Parathyroid adenoma (tissue), 2 donors: ENCODE results near the gene KDM1B.

Experiments used
- H2AFZ ChIP-seq: fragments of 300-600 bp; sonication (generic); one replicate; pipeline ENCODE4 v1.7.0; 2017; ENCODE audit warnings: antibody characterized with exemption, mild to moderate bottlenecking
- H3K27ac ChIP-seq: fragments of 300-600 bp; sonication (generic); one replicate; pipeline ENCODE4 v1.7.0; 2017
- H3K27me3 ChIP-seq: fragments of 300-600 bp; sonication (generic); one replicate; pipeline ENCODE4 v1.7.0; 2017; ENCODE audit warnings: low read length; ENCODE audit not compliant: control insufficient read depth, insufficient read depth
- H3K36me3 ChIP-seq: fragments of 300-600 bp; sonication (generic); one replicate; pipeline ENCODE4 v1.7.0; 2017; ENCODE audit warnings: low read length; ENCODE audit not compliant: control insufficient read depth, insufficient read depth
- H3K4me1 ChIP-seq: fragments of 300-600 bp; sonication (generic); one replicate; pipeline ENCODE4 v1.7.0; 2017; ENCODE audit warnings: control low read depth
- H3K4me2 ChIP-seq: fragments of 300-600 bp; sonication (generic); one replicate; pipeline ENCODE4 v1.7.0; 2017; ENCODE audit warnings: low read length
- H3K4me3 ChIP-seq: fragments of 300-600 bp; sonication (generic); one replicate; pipeline ENCODE4 v1.7.0; 2017; ENCODE audit warnings: low read depth, low read length
- H3K79me2 ChIP-seq: fragments of 300-600 bp; sonication (generic); one replicate; pipeline ENCODE4 v1.7.0; 2017; ENCODE audit warnings: control low read depth
- H3K9ac ChIP-seq: fragments of 300-600 bp; sonication (generic); one replicate; pipeline ENCODE4 v1.7.0; 2017; ENCODE audit warnings: mild to moderate bottlenecking
- H3K9me3 ChIP-seq: fragments of 300-600 bp; sonication (generic); one replicate; pipeline ENCODE4 v1.7.0; 2017; ENCODE audit warnings: low read length; ENCODE audit not compliant: control insufficient read depth
- TF ChIP-seq, protein P1 (sequence below): fragments of 300-600 bp; sonication (generic); IDR thresholded peaks from one replicate; pipeline ENCODE4 v1.7.0; 2017; ENCODE audit warnings: antibody characterized with exemption, mild to moderate bottlenecking
- donor health status: primary hyperparathyroidism.

KDM1B gene

GRCh38 chr6:18268066-18268465 lies 112.8 kb downstream of the KDM1B start:
- H3K27ac ChIP-seq = no peak overlapping the region
- H3K79me2 ChIP-seq = peaks cover 7% of the 10 kb centered on the region
- no peaks in the 10 kb centered on the region for H3K9me3 ChIP-seq
- H3K27me3 ChIP-seq = no peaks in the 10 kb centered on the region
- TF ChIP-seq, protein P1, sequence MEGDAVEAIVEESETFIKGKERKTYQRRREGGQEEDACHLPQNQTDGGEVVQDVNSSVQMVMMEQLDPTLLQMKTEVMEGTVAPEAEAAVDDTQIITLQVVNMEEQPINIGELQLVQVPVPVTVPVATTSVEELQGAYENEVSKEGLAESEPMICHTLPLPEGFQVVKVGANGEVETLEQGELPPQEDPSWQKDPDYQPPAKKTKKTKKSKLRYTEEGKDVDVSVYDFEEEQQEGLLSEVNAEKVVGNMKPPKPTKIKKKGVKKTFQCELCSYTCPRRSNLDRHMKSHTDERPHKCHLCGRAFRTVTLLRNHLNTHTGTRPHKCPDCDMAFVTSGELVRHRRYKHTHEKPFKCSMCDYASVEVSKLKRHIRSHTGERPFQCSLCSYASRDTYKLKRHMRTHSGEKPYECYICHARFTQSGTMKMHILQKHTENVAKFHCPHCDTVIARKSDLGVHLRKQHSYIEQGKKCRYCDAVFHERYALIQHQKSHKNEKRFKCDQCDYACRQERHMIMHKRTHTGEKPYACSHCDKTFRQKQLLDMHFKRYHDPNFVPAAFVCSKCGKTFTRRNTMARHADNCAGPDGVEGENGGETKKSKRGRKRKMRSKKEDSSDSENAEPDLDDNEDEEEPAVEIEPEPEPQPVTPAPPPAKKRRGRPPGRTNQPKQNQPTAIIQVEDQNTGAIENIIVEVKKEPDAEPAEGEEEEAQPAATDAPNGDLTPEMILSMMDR = no peak
- H3K4me3 ChIP-seq = no peak overlapping the region
- no peak overlapping the region for H2AFZ ChIP-seq
- H3K4me1 ChIP-seq = peaks cover 3% of the 10 kb centered on the region
- no peak overlapping the region for H3K9ac ChIP-seq
- no peaks in the 10 kb centered on the region for H3K36me3 ChIP-seq
- H3K4me2 ChIP-seq = no peak overlapping the region

DNA sequence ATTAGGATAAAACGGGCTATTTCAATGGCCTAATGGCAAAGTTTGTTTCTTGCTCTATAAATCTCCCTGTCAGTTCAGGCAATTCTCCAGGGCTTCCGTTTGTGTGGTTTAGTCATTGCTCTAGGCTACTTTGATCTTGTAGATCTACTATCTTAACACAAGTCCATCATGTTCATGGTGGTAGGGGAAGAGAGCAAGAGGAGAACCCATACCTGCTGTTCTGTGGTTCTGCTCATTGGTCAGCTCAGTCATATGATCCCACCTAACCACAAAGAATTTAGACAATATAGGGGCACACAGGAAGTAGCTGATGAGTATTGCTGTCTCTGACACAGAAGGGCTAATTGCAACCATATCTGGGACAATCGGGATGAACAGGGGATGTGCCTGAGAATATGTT lies 114.0 kb downstream of the KDM1B start:
- no peak overlapping the region for H3K9ac ChIP-seq
- TF ChIP-seq, protein P1 = no peak
- H3K27ac ChIP-seq = no peak overlapping the region
- H3K9me3 ChIP-seq = no peaks in the 10 kb centered on the region
- H3K27me3 ChIP-seq = no peaks in the 10 kb centered on the region
- H3K4me1 ChIP-seq = no peaks in the 10 kb centered on the region
- H3K79me2 ChIP-seq = no peaks in the 10 kb centered on the region
- H3K4me2 ChIP-seq = no peak overlapping the region
- peak overlapping the region; percentile 13 for H2AFZ ChIP-seq
- no peak overlapping the region for H3K4me3 ChIP-seq
- no peaks in the 10 kb centered on the region for H3K36me3 ChIP-seq

GRCh38 chr6:18269717-18270116 lies 114.5 kb downstream of the KDM1B start:
- H3K4me1 ChIP-seq = no peaks in the 10 kb centered on the region
- TF ChIP-seq, protein P1 = no peak
- H3K36me3 ChIP-seq = no peaks in the 10 kb centered on the region
- H3K9me3 ChIP-seq = no peaks in the 10 kb centered on the region
- H3K4me2 ChIP-seq = no peak overlapping the region
- H3K9ac ChIP-seq = no peak overlapping the region
- no peak overlapping the region for H3K4me3 ChIP-seq
- no peak overlapping the region for H3K27ac ChIP-seq
- H3K27me3 ChIP-seq = no peaks in the 10 kb centered on the region
- no peak overlapping the region for H2AFZ ChIP-seq
- H3K79me2 ChIP-seq = no peaks in the 10 kb centered on the region

DNA sequence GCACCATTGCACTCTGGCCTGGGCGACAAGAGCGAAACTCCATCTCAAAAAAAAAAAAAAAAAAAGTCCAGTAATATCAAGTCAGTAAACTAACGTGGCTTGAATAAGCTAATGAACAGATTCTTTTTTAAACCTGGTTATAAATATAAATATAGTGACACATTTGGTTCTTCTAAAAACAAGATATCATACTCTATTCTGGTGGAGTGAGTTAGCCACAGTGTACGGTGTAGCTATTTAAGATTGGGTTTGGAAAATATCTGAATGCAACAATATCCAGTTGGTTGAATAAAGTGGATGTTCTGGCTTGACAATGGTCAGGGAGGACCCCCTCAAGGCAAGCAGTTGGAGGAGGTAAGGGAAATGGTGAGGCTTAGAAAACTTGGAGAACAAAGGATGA lies 115.0 kb downstream of the KDM1B start:
- H3K36me3 ChIP-seq = no peaks in the 10 kb centered on the region
- no peaks in the 10 kb centered on the region for H3K4me1 ChIP-seq

More for the DNA sequence above, 115.0 kb downstream of the KDM1B start:
- H3K4me3 ChIP-seq = no peak overlapping the region
- no peaks in the 10 kb centered on the region for H3K27me3 ChIP-seq
- no peaks in the 10 kb centered on the region for H3K79me2 ChIP-seq
- H2AFZ ChIP-seq = no peak overlapping the region
- TF ChIP-seq, protein P1 = no peak
- H3K27ac ChIP-seq = no peak overlapping the region
- H3K9ac ChIP-seq = no peak overlapping the region
- H3K9me3 ChIP-seq = no peaks in the 10 kb centered on the region
- H3K4me2 ChIP-seq = no peak overlapping the region
